ENCODE measurements around the gene LIMD2.

GRCh38 chr17:63647936-63648335, 52.0 kb downstream of the LIMD2 start:
- TF ChIP-seq, protein P1, sequence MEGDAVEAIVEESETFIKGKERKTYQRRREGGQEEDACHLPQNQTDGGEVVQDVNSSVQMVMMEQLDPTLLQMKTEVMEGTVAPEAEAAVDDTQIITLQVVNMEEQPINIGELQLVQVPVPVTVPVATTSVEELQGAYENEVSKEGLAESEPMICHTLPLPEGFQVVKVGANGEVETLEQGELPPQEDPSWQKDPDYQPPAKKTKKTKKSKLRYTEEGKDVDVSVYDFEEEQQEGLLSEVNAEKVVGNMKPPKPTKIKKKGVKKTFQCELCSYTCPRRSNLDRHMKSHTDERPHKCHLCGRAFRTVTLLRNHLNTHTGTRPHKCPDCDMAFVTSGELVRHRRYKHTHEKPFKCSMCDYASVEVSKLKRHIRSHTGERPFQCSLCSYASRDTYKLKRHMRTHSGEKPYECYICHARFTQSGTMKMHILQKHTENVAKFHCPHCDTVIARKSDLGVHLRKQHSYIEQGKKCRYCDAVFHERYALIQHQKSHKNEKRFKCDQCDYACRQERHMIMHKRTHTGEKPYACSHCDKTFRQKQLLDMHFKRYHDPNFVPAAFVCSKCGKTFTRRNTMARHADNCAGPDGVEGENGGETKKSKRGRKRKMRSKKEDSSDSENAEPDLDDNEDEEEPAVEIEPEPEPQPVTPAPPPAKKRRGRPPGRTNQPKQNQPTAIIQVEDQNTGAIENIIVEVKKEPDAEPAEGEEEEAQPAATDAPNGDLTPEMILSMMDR (conservative IDR thresholded peaks at IDR 0.05; ENCODE audit: low read depth, low read length): no peak
- no peak for TF ChIP-seq EZH2 (IDR thresholded peaks at IDR 0.05; ENCODE audit: borderline replicate concordance, low read depth, low read length, poor library complexity, severe bottlenecking)

Data from A673 (cell line).